Activated naive CD4-positive, alpha-beta T cell treated with anti-CD3 and anti-CD28 coated beads, Interleukin-2, amount 50 U/mL, for 24 hours (primary cell): Measurements from ENCODE around the gene ARHGAP8.
A peak's percentile ranks its signal among the peaks of the same experiment; 100 is the strongest.

ENCODE experiments used
- H3K27ac Mint-ChIP-seq: one replicate; pipeline ENCODE4 v1.8.0; 2021; ENCODE audit warnings: mild to moderate bottlenecking, mixed read lengths
- H3K27me3 Mint-ChIP-seq: one replicate; pipeline ENCODE4 v1.8.0; 2021; ENCODE audit warnings: mixed read lengths
- H3K36me3 Mint-ChIP-seq: one replicate; pipeline ENCODE4 v1.8.0; 2021; ENCODE audit warnings: mixed read lengths
- H3K4me1 Mint-ChIP-seq: one replicate; pipeline ENCODE4 v1.8.0; 2021; ENCODE audit warnings: mixed read lengths
- H3K4me3 Mint-ChIP-seq: one replicate; pipeline ENCODE4 v1.8.0; 2021; ENCODE audit warnings: mild to moderate bottlenecking, mixed read lengths
- H3K9me3 Mint-ChIP-seq: one replicate; pipeline ENCODE4 v1.8.0; 2021; ENCODE audit warnings: mixed read lengths

The ARHGAP8 gene

GRCh38 chr22:44752285-44753188 is at the start of gene ARHGAP8:
ARHGAP8 (plus strand) TSS chr22:44752575; CDS start chr22:44786528, 33,953 bp downstream.
- Mint-ChIP-seq H3K9me3 (no peaks in the 10 kb centered on the region), H3K27me3 (peaks cover 29% of the 10 kb centered on the region), H3K4me1 (no peaks in the 10 kb centered on the region), H3K27ac (no peak within 1 kb of the TSS), H3K36me3 (no peaks in the 10 kb centered on the region), H3K4me3 (peak within 1 kb of the TSS; percentile 80)

GRCh38 chr22:44703255-44703870 is 49.0 kb upstream of the ARHGAP8 start:
- Mint-ChIP-seq H3K36me3 (peaks cover 1% of the 10 kb centered on the region), H3K27me3 (no peaks in the 10 kb centered on the region), H3K4me3 (peak overlapping the region; percentile 82), H3K27ac (no peak overlapping the region), H3K9me3 (no peaks in the 10 kb centered on the region), H3K4me1 (peaks cover 32% of the 10 kb centered on the region)

GRCh38 chr22:44704159-44705021 is 48.0 kb upstream of the ARHGAP8 start:
- H3K36me3 Mint-ChIP-seq: peaks cover 1% of the 10 kb centered on the region
- no peaks in the 10 kb centered on the region for H3K9me3 Mint-ChIP-seq
- no peak overlapping the region for H3K27ac Mint-ChIP-seq
- H3K4me3 Mint-ChIP-seq: peak overlapping the region; percentile 82
- H3K4me1 Mint-ChIP-seq: peaks cover 32% of the 10 kb centered on the region
- no peaks in the 10 kb centered on the region for H3K27me3 Mint-ChIP-seq

- Mint-ChIP-seq H3K36me3 (peaks cover 1% of the 10 kb centered on the region), H3K27me3 (no peaks in the 10 kb centered on the region), H3K4me3 (peak overlapping the region; percentile 39), H3K9me3 (no peaks in the 10 kb centered on the region), H3K27ac (peak overlapping the region; percentile 30), H3K4me1 (peaks cover 37% of the 10 kb centered on the region)
Observed at GRCh38 chr22:44705022-44705297, 47.4 kb upstream of the ARHGAP8 start.

- Mint-ChIP-seq H3K4me1 (peaks cover 49% of the 10 kb centered on the region), H3K9me3 (no peaks in the 10 kb centered on the region), H3K4me3 (no peak overlapping the region), H3K27me3 (no peaks in the 10 kb centered on the region), H3K27ac (no peak overlapping the region), H3K36me3 (peaks cover 1% of the 10 kb centered on the region)
Observed at GRCh38 chr22:44706488-44706887, 45.9 kb upstream of the ARHGAP8 start.

GRCh38 chr22:44707178-44707577 is 45.2 kb upstream of the ARHGAP8 start:
- Mint-ChIP-seq H3K4me3 (no peak overlapping the region), H3K27ac (no peak overlapping the region), H3K36me3 (peaks cover 1% of the 10 kb centered on the region), H3K9me3 (no peaks in the 10 kb centered on the region), H3K27me3 (no peaks in the 10 kb centered on the region), H3K4me1 (peaks cover 46% of the 10 kb centered on the region)

- no peaks in the 10 kb centered on the region for H3K27me3 Mint-ChIP-seq
- H3K4me3 Mint-ChIP-seq: no peak overlapping the region
- H3K27ac Mint-ChIP-seq: no peak overlapping the region
- no peaks in the 10 kb centered on the region for H3K9me3 Mint-ChIP-seq
- peaks cover 1% of the 10 kb centered on the region for H3K36me3 Mint-ChIP-seq
- peaks cover 46% of the 10 kb centered on the region for H3K4me1 Mint-ChIP-seq
Observed at GRCh38 chr22:44707752-44708151, 44.6 kb upstream of the ARHGAP8 start.

- H3K27ac Mint-ChIP-seq: peak overlapping the region; percentile 46
Observed at GRCh38 chr22:44709881-44710392, 42.4 kb upstream of the ARHGAP8 start.

GRCh38 chr22:44710474-44711240 is 41.7 kb upstream of the ARHGAP8 start:
- Mint-ChIP-seq H3K27me3 (no peaks in the 10 kb centered on the region), H3K27ac (no peak overlapping the region), H3K4me3 (no peak overlapping the region), H3K36me3 (no peaks in the 10 kb centered on the region), H3K9me3 (no peaks in the 10 kb centered on the region), H3K4me1 (peaks cover 30% of the 10 kb centered on the region)

More at GRCh38 chr22:44709881-44710392, 42.4 kb upstream of the ARHGAP8 start:
- Mint-ChIP-seq H3K4me3 (no peak overlapping the region), H3K4me1 (peaks cover 30% of the 10 kb centered on the region), H3K27me3 (no peaks in the 10 kb centered on the region), H3K36me3 (no peaks in the 10 kb centered on the region), H3K9me3 (no peaks in the 10 kb centered on the region)

GRCh38 chr22:44711241-44711560 is 41.2 kb upstream of the ARHGAP8 start:
- Mint-ChIP-seq H3K27ac (no peak overlapping the region), H3K4me1 (peaks cover 27% of the 10 kb centered on the region), H3K4me3 (no peak overlapping the region), H3K9me3 (no peaks in the 10 kb centered on the region), H3K36me3 (no peaks in the 10 kb centered on the region), H3K27me3 (no peaks in the 10 kb centered on the region)

GRCh38 chr22:44711690-44712555 is 40.5 kb upstream of the ARHGAP8 start:
- Mint-ChIP-seq H3K27ac (no peak overlapping the region), H3K36me3 (no peaks in the 10 kb centered on the region), H3K4me3 (no peak overlapping the region), H3K27me3 (no peaks in the 10 kb centered on the region), H3K4me1 (peaks cover 26% of the 10 kb centered on the region), H3K9me3 (no peaks in the 10 kb centered on the region)

- no peaks in the 10 kb centered on the region for H3K27me3 Mint-ChIP-seq
- H3K27ac Mint-ChIP-seq: no peak overlapping the region
- H3K9me3 Mint-ChIP-seq: no peaks in the 10 kb centered on the region
- H3K36me3 Mint-ChIP-seq: no peaks in the 10 kb centered on the region
- H3K4me1 Mint-ChIP-seq: peaks cover 22% of the 10 kb centered on the region
- H3K4me3 Mint-ChIP-seq: no peak overlapping the region
Observed at GRCh38 chr22:44712962-44713361, 39.4 kb upstream of the ARHGAP8 start.

- H3K4me1 Mint-ChIP-seq: peaks cover 15% of the 10 kb centered on the region
- H3K27me3 Mint-ChIP-seq: no peaks in the 10 kb centered on the region
- no peaks in the 10 kb centered on the region for H3K36me3 Mint-ChIP-seq
- no peaks in the 10 kb centered on the region for H3K9me3 Mint-ChIP-seq
- no peak overlapping the region for H3K27ac Mint-ChIP-seq
- H3K4me3 Mint-ChIP-seq: no peak overlapping the region
Observed at GRCh38 chr22:44714703-44715350, 37.5 kb upstream of the ARHGAP8 start.

GRCh38 chr22:44718418-44718817 is 34.0 kb upstream of the ARHGAP8 start:
- peaks cover 2% of the 10 kb centered on the region for H3K36me3 Mint-ChIP-seq
- no peaks in the 10 kb centered on the region for H3K9me3 Mint-ChIP-seq
- no peak overlapping the region for H3K4me3 Mint-ChIP-seq
- H3K27ac Mint-ChIP-seq: peak overlapping the region; percentile 4
- H3K4me1 Mint-ChIP-seq: no peaks in the 10 kb centered on the region
- no peaks in the 10 kb centered on the region for H3K27me3 Mint-ChIP-seq
